Osteocyte (in vitro differentiated cells): ENCODE data around the gene OR2T2. TPM values are rescaled to one million over a fixed set of nuclear protein-coding genes. Genes with fewer than 3 reads are reported as not detected.
"Not testable (repeated sequence)": the region's sequence is repeated elsewhere in the genome, so short reads cannot be mapped to it uniquely, and the experiment has no call there.

Source experiments
- DNase-seq: peaks from one replicate; pipeline ENCODE4 v3.0.0; 2021; ENCODE audit warnings: mixed read lengths; ENCODE audit not compliant: unreplicated experiment; ENCODE audit errors: extremely low spot score
- H3K27ac Mint-ChIP-seq: one replicate; pipeline ENCODE4 v1.8.0; 2021; ENCODE audit warnings: mild to moderate bottlenecking, mixed read lengths; ENCODE audit not compliant: unreplicated experiment
- H3K27me3 Mint-ChIP-seq: one replicate; pipeline ENCODE4 v1.8.0; 2021; ENCODE audit warnings: mixed read lengths; ENCODE audit not compliant: unreplicated experiment
- H3K36me3 Mint-ChIP-seq: one replicate; pipeline ENCODE4 v1.8.0; 2021; ENCODE audit warnings: mixed read lengths; ENCODE audit not compliant: unreplicated experiment
- H3K4me1 Mint-ChIP-seq: one replicate; pipeline ENCODE4 v1.8.0; 2021; ENCODE audit warnings: mixed read lengths; ENCODE audit not compliant: unreplicated experiment
- H3K4me3 Mint-ChIP-seq: one replicate; pipeline ENCODE4 v1.8.0; 2021; ENCODE audit warnings: mild to moderate bottlenecking, moderate library complexity, mixed read lengths; ENCODE audit not compliant: unreplicated experiment
- H3K9me3 Mint-ChIP-seq: one replicate; pipeline ENCODE4 v1.8.0; 2021; ENCODE audit warnings: mixed read lengths; ENCODE audit not compliant: unreplicated experiment
- long read RNA-seq: library from polyadenylated mRNA; unstranded; transcript quantifications from one replicate; pipeline ENCODE4 v2.0.0, GENCODE V29; 2021
- total RNA-seq: library from RNA; stranded (reverse); gene quantifications from 2 replicates; pipeline ENCODE4 v1.2.1, GENCODE V29; 2021
- TF ChIP-seq, protein P1 (sequence below): fragments of 200-600 bp; sonication (generic); IDR thresholded peaks from 2 replicates; pipeline ENCODE4 v1.5.0; 2021; ENCODE audit warnings: antibody characterized with exemption, mild to moderate bottlenecking, moderate library complexity

OR2T2 gene
- total RNA-seq, result not detected in 2 replicates
- long read RNA-seq, result 0 reads

DNA sequence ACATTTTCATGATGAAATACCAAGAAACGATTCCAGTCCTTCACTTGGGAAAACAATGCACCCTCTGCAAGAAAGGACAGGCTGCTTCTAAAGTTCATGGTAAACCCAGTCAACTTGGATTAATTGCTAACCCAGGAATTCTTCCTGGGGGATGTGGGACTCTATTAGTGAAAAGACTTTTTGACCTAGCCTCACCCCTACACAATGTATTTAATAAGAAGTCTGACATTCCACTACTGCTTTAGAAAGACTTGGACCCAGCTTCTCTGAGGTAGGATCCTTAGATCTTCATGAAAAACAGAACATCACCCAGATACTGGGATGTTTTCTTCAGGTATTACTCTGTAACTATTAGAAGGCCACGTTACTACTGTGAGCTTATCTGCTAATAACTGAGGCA is at the start of gene OR2T2:
OR2T2 (plus strand) TSS at position 239 of the 400 bp plus-strand sequence. CDS start 7,161 bp downstream, outside the sequence.
- H3K4me1 Mint-ChIP-seq, DNase-seq, H3K36me3 Mint-ChIP-seq, H3K27me3 Mint-ChIP-seq, H3K4me3 Mint-ChIP-seq, H3K27ac Mint-ChIP-seq: not testable (repeated sequence)
- H3K9me3 Mint-ChIP-seq, result peaks cover 30% of the 10 kb centered on the region

GRCh38 chr1:248402748-248403147 is 42.7 kb upstream of the OR2T2 start, which contains the start of gene OR2T1:
Gene OR2T1 (plus strand): TSS chr1:248403048. CDS start chr1:248406148, 3,100 bp downstream.
- Mint-ChIP-seq H3K27ac (no peak within 1 kb of the TSS), H3K27me3 (no peaks in the 10 kb centered on the region), H3K36me3 (no peaks in the 10 kb centered on the region), H3K4me3 (no peak within 1 kb of the TSS), H3K9me3 (peaks cover 35% of the 10 kb centered on the region), H3K4me1 (no peaks in the 10 kb centered on the region)
- TF ChIP-seq, protein P1, sequence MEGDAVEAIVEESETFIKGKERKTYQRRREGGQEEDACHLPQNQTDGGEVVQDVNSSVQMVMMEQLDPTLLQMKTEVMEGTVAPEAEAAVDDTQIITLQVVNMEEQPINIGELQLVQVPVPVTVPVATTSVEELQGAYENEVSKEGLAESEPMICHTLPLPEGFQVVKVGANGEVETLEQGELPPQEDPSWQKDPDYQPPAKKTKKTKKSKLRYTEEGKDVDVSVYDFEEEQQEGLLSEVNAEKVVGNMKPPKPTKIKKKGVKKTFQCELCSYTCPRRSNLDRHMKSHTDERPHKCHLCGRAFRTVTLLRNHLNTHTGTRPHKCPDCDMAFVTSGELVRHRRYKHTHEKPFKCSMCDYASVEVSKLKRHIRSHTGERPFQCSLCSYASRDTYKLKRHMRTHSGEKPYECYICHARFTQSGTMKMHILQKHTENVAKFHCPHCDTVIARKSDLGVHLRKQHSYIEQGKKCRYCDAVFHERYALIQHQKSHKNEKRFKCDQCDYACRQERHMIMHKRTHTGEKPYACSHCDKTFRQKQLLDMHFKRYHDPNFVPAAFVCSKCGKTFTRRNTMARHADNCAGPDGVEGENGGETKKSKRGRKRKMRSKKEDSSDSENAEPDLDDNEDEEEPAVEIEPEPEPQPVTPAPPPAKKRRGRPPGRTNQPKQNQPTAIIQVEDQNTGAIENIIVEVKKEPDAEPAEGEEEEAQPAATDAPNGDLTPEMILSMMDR, result no peak
- DNase-seq, result no peak

DNA sequence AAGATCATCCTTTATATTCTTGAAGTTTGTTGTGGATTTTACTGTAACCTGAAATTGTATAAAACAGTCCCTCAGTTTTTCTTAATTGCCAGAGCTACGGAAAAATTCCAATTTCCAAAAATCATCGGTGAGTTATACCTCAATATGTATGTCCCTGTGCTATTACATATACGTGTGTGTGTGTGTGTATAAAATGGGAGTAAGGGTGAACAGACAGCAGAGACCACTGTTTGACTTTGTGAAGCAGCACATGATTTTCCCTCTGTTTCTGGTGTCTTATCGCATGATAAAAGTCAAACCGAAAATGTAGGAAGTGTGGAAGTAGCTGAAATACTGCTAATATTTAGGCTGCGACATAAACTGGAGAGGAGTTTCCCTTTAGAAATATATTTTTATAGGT is 41.4 kb upstream of the OR2T2 start:
- Mint-ChIP-seq H3K4me3 (no peak overlapping the region), H3K27ac (no peak overlapping the region), H3K27me3 (no peaks in the 10 kb centered on the region), H3K9me3 (peaks cover 36% of the 10 kb centered on the region), H3K4me1 (no peaks in the 10 kb centered on the region), H3K36me3 (no peaks in the 10 kb centered on the region)
- TF ChIP-seq, protein P1, result no peak
- no peak for DNase-seq

- Mint-ChIP-seq H3K9me3 (peaks cover 50% of the 10 kb centered on the region), H3K27me3 (no peaks in the 10 kb centered on the region), H3K4me3 (no peak overlapping the region), H3K4me1 (no peaks in the 10 kb centered on the region), H3K27ac (no peak overlapping the region), H3K36me3 (no peaks in the 10 kb centered on the region)
- TF ChIP-seq, protein P1, result no peak
- DNase-seq, result no peak
Measured at GRCh38 chr1:248406721-248407692, 38.4 kb upstream of the OR2T2 start.

DNA sequence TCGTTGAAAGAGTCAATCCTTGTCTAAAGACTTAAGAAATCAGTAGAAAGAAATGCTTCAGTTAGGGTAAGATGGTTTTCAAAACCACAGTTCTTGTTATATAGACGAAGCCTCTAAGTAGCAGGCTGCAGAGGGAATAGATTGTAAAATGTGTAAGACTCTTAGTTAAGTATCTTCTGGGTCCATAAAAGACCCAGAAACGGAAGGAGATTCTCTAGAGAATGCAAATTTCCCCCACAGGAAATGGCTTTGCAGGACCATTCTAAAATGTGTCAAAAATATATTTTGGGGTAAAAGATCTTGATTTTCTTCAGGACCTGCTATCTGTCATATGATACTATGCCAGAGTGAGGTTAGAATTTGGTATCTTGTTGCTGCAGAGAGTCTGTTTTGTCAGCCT is 29.2 kb upstream of the OR2T2 start:
- Mint-ChIP-seq H3K4me1 (no peaks in the 10 kb centered on the region), H3K27me3 (no peaks in the 10 kb centered on the region), H3K27ac (no peak overlapping the region), H3K9me3 (peaks cover 52% of the 10 kb centered on the region), H3K4me3 (no peak overlapping the region), H3K36me3 (no peaks in the 10 kb centered on the region)
- TF ChIP-seq, protein P1, result no peak
- DNase-seq, result no peak
